K562 treated with DMSO at 1 percent for 48 hours (cell line): Measurements from ENCODE around the gene LSM14B. TPM values are rescaled to one million over a fixed set of nuclear protein-coding genes. Genes with fewer than 3 reads are reported as not detected.

Experiments used
- total RNA-seq: library from RNA; unstranded; fragments of 300-600 nt; gene quantifications from 2 replicates; pipeline ENCODE4 v1.2.3, GENCODE V29; 2022; ENCODE audit warnings: low replicate concordance; ENCODE audit errors: extremely low read depth

Gene LSM14B
- total RNA-seq = not detected in 2 replicates

DNA sequence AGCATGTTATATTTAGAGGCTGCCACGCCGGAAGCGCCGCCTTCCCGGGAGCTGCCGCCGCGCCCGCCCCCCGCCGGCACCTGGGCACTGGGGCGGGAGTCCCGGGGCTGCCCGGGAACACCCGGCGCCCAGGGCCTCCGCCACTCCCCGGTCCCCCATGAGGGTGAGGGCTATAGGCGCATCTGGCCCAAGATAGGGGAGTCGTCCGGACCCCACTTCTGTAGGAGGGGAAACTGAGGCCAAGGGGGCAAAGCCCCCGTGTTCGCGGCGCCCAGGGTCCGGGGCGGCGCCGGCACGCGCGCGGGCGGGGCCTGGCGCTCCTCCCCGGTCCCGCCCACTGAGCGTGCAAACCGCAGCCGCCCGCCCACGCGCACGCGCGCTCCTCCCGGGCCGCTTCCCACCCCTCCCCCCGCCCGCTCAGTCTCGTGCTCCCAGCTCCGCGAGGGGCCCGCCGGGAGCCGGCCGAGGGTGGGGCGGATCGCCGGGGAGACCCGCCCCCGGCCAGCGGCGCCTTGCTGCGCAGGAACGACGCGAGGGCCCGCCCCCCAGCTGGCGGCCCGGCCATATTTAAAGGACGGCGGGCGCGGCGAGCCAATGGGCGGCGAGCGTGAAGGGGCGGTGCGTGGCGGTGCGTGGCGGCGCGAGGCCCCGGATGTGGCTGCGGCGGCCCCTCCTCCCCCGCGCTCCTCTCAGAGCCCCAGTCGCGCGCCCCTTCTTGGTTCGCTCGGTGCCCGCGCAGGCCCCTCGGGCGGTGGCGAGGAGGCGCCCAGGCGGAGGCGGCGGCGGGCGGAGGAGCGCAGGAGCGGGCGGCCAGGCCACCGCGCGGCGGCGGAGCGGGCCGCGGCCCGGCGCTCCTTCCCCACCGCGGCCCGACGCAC, at the start of gene LSM14B:
Gene LSM14B, plus strand, starts transcription at position 700 of the 878 bp plus-strand sequence. CDS start 192 bp downstream, outside the sequence.

DNA sequence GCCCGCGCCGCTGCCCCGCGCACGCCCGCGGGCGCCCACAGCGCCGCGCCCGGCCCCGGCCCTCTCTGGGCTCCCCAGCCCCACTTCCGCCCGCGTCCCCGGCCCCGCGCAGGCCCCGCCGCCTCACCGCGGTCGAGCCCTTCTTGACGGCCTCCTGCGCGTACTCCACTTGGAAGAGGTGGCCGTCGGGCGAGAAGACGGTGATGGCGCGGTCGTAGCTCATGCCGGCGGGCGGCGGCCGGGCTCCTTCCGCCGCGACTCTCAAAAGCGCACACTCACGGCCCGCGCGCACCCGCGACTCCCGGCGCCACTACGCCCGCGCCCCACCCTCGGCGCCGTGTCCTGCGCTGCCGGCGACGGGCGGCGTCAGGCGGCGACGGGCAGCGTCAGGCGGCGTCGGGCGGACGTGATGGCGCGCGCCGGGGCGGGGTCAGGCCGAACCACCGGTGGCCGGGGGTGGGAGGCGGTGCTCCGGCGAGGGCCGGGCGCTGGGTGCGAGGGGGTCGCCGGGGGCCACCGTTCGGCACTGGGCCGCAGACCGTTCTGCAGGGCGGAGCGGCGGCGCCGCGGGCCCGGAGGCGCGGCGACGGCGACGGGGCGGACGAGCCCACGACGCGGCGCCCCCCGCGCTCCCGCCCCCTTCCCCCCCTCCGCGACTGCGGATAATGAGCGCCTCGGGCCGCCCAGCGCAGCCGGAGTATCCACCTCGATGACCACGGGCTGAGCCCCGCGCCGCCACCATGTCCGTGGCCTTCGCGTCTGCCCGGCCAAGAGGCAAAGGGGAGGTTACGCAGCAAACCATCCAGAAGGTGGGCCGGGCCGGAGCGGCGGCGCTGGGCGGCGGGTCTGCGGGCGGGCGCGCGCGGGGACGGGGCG, 21.0 kb downstream of the LSM14B start, which contains the start of the genes PSMA7 and SS18L1:
Gene PSMA7, minus strand, starts transcription at position 314 of the 876 bp plus-strand sequence. Its CDS starts 91 bp downstream, at position 223.
Gene SS18L1, plus strand, starts transcription at position 689 of the 876 bp plus-strand sequence. Its CDS starts 52 bp downstream, at position 741.

DNA sequence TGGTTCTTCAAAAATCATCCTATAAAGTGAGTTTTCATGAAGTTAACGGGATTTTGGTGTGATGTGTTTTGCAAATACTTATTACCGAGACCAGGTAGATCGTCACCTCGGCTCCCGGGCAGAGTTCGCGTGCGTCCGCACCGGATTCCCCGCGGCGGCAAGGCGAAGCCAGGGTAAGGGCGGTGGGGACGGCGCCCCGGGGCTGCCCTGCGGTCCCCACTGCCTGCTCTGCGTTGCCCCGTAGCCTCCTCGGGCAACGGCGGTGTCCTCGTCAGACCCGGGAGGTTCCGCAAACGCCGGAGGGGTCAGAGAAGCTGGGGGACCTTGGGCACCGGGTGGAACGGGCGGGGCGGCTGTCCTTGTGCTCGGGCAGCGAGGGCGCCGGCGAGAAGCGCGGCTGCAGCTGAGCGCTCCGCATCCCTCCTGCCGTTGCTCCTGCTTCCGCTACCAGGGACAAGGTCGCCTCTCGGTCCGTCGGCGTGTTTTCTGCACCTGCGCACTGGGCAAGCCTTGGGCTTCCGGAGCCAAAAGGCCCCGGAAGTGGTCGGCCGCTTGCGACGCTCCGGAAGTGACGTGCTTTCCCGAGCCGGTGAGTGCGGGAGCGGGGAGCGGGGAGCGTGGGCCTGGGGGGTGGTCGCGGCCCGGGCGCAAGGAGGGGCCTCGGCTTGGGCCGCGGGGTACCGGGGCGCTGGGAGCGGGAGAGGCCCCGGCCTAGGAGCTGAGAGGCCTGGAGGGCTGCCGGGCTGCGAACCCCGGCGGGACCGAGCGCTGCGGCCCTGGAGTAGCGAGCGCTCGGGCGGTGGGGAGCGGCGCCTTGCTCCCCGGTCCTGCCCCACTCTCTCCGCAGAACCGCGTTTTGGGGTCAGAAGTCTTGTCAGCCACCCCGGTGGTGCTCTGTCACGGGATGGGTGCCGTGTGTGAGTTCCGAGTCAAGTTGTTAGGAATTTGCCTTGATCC, 60.5 kb downstream of the LSM14B start, which contains the start of gene MTG2:
Gene MTG2, plus strand, starts transcription at position 560 of the 957 bp plus-strand sequence. CDS start 10,393 bp downstream, outside the sequence.

Other genes with a start within 250 kb of the LSM14B start
- gene TAF4, start 56.6 kb upstream of the LSM14B start, total RNA-seq = not detected in 2 replicates
- 514 TPM in 1 of 2 replicates, not detected in the other for gene PSMA7, start 20.9 kb downstream of the LSM14B start, total RNA-seq
- not detected in 2 replicates for gene SS18L1, start 21.3 kb downstream of the LSM14B start, total RNA-seq
- gene MTG2, start 60.6 kb downstream of the LSM14B start, total RNA-seq = not detected in 2 replicates
- gene HRH3, start 97.8 kb downstream of the LSM14B start, total RNA-seq = not detected in 2 replicates
- not detected in 2 replicates for gene OSBPL2, start 116.0 kb downstream of the LSM14B start, total RNA-seq
- gene ADRM1, start 180.5 kb downstream of the LSM14B start, total RNA-seq = 328 TPM in 1 of 2 replicates, not detected in the other
- 55.7 TPM in 1 of 2 replicates, not detected in the other for gene LAMA5, start 244.8 kb downstream of the LSM14B start, total RNA-seq